Hematopoietic multipotent progenitor cell (in vitro differentiated cells): ENCODE results near the gene PSMC2. TPM values are rescaled to one million over a fixed set of nuclear protein-coding genes. Genes with fewer than 3 reads are reported as not detected.

ENCODE experiments used
- small RNA-seq: library from RNA; depleted of rRNA; stranded (forward); fragments of <200 nt; gene quantifications from one replicate; pipeline ENCODE3, GENCODE V24; 2012
- total RNA-seq: library from RNA; depleted of rRNA; stranded (reverse); fragments of >200 nt; gene quantifications from one replicate; pipeline ENCODE4 v1.2.3, GENCODE V29; 2012

Gene PSMC2
- total RNA-seq, 1 donor: 50.9 TPM

Small RNA genes lying within 50 kb of the gene (small RNA-seq; reads per million reads assigned to genes)
- not detected for gene RPS29P16

Other genes starting within 250 kb of the PSMC2 start
- gene NAPEPLD, start 198.5 kb upstream of the PSMC2 start, total RNA-seq: 5.1 TPM
- gene PMPCB, start 50.2 kb upstream of the PSMC2 start, total RNA-seq: 70.6 TPM
- gene DNAJC2, start 2.9 kb upstream of the PSMC2 start, total RNA-seq: 13.7 TPM
- not detected for gene SLC26A5, start 98.6 kb downstream of the PSMC2 start, total RNA-seq